Esophagus muscularis mucosa (tissue), 4 donors: ENCODE measurements around the gene ATL1.

Experiments used
- CTCF ChIP-seq, 3 experiments: fragments of 200-600 bp in 2 of 3; fragments of 450-650 bp in 1 of 3; sonication (generic) in 2 of 3; IDR thresholded peaks; one replicate each; pipeline ENCODE4 v1.5.1; 2017 to 2019; ENCODE audit warnings: antibody characterized with exemption in 3 of 3, mild to moderate bottlenecking in 2 of 3, moderate library complexity in 1 of 3
- EP300 ChIP-seq: sonication (generic); formaldehyde crosslinking; IDR thresholded peaks from one replicate; pipeline ENCODE4 v1.6.1; 2017; ENCODE audit warnings: antibody characterized with exemption
- POLR2A ChIP-seq: fragments of 450-650 bp; IDR thresholded peaks from one replicate; pipeline ENCODE4 v1.6.1; 2017; ENCODE audit warnings: antibody characterized with exemption, moderate library complexity, mild to moderate bottlenecking, low read depth
- POLR2AphosphoS5 ChIP-seq, 2 donors: sonication (generic); formaldehyde crosslinking; IDR thresholded peaks; one replicate each; pipeline ENCODE4 v1.6.1; 2017; ENCODE audit warnings: antibody characterized with exemption in 2 of 2

- no peak for TF ChIP-seq POLR2A
- TF ChIP-seq CTCF (IDR thresholded peaks at IDR 0.05), result no peak
- TF ChIP-seq POLR2AphosphoS5 (IDR thresholded peaks at IDR 0.05), result no peak
- no peak for TF ChIP-seq EP300
These were observed 14.3 kb upstream of the ATL1 start for GRCh38 chr14:50545618-50546017.
